Panc1 (cell line): ENCODE results near the gene ACOT4.

Experiments used
- SIN3A ChIP-seq: IDR thresholded peaks from 2 replicates; pipeline ENCODE4 v1.6.1; 2012; ENCODE audit warnings: low read depth, mild to moderate bottlenecking, low read length, moderate library complexity, borderline replicate concordance; ENCODE audit not compliant: insufficient read depth
- TF ChIP-seq, protein P1 (sequence below): fragments of 450-650 bp; IDR thresholded peaks from 2 replicates; pipeline ENCODE4 v1.5.1; 2017; ENCODE audit warnings: mild to moderate bottlenecking

DNA sequence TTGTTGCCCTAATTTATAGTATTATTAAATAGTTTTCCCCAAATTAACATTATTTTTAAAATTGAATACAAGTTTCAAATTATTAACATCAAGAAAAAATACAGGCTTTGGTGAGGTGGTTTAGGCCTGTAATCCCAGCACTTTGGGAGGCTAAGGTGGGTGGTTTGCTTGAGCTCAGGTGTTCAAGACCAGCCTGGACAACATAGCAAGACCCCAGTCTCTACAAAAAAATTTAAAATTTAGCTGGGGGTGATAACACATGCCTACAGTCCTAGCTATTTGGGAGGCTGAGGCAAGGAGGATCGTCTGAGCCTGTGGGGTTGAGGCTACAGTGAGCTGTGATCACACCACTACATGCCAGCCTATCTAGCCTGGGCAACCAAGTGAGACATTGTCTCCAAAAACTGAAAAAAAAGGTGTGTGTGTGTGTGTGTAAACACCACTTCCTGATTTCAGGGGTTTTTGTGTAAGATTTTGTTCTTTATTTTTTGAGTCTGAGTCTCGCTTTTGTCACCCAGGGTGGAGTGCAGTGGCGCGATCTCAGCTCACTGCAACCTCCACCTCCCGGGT, 49.2 kb downstream of the ACOT4 start:
- TF ChIP-seq, protein P1, sequence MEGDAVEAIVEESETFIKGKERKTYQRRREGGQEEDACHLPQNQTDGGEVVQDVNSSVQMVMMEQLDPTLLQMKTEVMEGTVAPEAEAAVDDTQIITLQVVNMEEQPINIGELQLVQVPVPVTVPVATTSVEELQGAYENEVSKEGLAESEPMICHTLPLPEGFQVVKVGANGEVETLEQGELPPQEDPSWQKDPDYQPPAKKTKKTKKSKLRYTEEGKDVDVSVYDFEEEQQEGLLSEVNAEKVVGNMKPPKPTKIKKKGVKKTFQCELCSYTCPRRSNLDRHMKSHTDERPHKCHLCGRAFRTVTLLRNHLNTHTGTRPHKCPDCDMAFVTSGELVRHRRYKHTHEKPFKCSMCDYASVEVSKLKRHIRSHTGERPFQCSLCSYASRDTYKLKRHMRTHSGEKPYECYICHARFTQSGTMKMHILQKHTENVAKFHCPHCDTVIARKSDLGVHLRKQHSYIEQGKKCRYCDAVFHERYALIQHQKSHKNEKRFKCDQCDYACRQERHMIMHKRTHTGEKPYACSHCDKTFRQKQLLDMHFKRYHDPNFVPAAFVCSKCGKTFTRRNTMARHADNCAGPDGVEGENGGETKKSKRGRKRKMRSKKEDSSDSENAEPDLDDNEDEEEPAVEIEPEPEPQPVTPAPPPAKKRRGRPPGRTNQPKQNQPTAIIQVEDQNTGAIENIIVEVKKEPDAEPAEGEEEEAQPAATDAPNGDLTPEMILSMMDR: no peak
- no peak for TF ChIP-seq SIN3A
